Activated CD8-positive, alpha-beta memory T cell treated with anti-CD3 and anti-CD28 coated beads for 24 hours (primary cell): ENCODE data around the gene CHKB.
"Not testable (repeated sequence)": the region's sequence is repeated elsewhere in the genome, so short reads cannot be mapped to it uniquely, and the experiment has no call there.

Experiments used
- DNase-seq: peaks from one replicate; pipeline ENCODE4 v3.0.0-alpha.2; 2020

Gene CHKB

DNA sequence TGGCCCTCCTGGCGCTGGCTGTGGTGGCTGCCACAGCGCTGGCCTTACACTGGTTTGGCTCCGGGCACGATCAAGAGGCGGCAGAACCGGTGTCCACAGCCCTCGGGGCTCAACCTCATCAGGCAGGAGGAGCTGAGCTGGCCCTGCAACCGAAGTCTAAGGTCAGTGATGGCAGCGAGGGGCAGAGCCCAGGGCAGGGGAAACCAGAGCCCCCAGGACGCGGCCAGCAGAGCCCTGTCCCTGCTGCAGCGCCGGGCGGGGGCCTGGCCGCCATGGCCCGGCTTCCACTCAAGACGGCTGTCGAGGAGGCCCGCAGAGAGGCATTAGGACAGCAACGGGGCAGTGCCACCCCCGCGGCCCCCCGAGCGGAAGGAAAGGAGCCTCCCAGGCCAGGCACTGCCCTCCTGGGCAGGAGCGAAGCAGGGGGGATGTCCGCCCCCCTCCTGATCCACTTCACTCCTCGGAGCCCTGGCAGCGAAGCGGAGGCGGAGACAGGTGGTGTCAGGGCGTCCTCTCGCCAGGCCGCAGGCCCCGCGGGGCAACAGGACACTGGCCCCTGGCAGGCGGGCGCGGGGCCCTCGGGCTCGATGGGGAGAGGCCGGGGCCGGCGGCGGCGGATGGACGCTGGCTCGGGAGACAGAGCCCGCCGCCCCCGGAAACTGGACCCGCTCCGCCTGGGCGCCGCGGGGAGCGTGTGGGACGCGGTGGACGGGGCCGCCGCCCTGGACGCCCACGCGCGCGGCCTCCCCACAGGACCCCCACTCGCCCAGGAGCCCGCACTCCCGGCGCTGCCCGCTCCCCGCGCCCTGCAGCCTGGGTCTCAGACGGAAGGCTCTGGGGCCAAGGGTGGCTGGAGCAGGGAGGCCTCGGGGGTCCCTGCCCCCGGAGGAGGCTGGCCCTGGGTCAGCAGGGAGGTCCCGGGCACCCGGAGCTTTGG lies 36.1 kb downstream of the CHKB start:
- DNase-seq = no peak

DNA sequence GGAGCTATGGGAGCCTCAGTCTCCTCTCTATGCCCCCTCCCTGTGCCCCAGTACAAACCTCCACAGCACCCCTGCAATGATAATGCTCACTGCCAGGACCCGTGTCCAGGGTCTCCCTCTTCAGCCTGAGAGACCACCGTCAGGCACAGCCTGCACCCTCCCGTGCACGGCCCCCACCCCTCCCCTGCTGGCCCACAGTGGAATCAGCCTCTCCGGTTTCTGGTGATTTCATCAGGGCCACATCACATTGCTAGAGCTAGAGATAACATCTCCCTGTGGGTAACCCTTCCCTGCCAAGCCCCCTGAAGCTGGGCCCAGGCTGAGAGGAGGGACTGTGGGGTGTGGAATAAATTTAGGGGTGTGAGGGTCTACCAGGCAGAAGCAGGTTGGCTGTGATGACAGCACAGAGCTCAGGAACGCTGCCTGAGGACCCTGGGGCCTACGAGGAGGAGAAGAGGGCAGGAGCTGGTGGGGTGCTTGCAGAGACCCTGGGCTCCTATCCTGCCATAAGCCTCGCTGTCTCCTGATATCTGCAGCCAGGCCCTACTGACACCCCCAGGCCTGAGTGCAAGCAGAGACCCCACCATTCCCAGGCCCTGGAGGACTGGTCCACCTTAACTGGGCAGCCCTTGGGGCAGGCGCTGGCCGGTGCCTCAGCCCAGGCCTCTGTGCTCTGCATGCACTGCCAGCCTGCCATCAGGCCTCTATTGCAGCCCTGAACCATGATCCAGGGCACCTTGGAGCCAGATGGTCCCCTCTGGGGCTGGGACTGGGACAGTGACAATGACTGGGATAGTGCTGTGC lies 36.9 kb downstream of the CHKB start, which contains the start of gene KLHDC7B:
Gene KLHDC7B, plus strand, starts transcription at position 378 of the 804 bp plus-strand sequence. Its CDS starts 345 bp downstream, at position 723.
- DNase-seq = peak; percentile 73

DNA sequence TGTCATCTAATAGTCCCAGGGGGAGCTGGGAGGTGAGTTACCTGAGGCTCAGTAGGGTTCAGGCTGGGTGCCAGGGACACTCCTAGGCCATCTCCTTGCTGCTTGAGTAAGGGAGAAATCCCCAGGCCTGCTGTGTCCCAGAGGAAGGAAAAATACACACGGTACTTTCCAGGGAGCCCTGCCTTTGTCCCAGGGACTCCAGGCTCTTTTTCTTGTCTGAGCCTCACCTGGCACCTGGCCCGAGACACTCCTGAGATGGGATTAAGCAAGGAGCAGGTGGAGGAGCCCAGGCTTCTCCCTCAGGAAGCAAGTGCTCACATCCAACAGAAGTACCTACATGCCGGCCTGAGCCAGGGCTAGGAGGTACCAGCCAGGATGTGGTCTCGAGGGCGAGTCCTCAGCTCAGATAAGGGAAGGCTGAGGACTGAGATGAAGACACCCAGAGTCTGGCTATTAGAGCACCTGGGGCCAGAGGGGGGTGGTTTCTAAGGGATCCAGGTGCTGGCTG lies 37.8 kb downstream of the CHKB start:
- DNase-seq = peak; percentile 71

DNA sequence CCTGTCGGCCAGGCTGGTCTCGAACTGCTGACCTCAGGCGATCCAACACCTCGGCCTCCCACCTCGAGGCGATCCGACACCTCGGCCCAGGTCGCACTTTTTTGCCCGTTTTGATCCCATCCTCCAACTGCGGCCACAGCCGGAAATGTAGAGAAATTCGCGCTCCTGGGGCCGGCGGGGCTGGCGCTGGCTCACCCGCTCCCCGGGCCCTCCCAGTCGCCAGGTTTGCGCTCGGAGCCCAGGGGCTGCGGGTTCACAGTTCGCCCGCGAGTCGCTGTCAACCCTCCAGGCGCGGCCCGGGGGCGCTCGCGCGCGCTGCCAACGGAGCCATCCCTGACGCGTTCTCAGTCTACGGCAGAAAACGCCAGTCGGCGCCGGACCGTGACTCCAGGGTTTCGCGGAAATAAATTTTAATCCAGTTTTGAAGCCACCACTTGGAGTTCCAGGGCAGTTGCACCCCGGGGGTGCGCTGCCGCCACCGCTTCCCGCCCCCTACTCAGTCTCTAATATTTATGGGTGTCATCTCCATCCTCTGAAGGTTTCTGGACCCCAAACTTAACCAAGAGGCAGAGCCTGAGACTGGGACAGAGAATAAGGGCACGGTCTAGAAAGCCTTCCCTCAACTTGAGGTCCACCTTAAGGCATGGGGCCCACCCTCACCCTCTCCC lies 38.4 kb downstream of the CHKB start:
- DNase-seq = peak; percentile 93

- DNase-seq = no peak
Measured at GRCh38 chr22:50542416-50542927, 40.2 kb downstream of the CHKB start.

GRCh38 chr22:50541667-50542026 lies 41.0 kb downstream of the CHKB start:
- not testable (repeated sequence) for DNase-seq

DNA sequence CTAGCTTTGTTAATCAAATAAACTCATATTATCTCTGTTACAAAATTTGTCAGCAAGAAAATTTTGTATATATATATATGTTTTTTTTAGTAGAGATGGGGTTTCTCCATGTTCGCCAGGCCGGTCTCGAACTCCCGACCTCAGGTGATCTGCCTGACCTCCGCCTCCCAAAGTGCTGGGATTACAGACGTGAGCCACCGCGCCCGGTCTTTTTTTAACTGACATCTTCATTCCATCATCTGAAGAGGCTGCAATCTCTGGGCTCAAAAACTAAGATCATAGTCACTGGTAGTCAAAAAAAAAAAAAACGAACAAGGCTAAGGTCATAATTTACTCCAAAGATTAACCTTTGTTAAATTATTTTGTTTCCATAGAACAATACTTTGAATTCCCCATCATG lies 42.3 kb downstream of the CHKB start:
- DNase-seq = no peak

GRCh38 chr22:50537765-50538164 lies 44.9 kb downstream of the CHKB start:
- no peak for DNase-seq

DNA sequence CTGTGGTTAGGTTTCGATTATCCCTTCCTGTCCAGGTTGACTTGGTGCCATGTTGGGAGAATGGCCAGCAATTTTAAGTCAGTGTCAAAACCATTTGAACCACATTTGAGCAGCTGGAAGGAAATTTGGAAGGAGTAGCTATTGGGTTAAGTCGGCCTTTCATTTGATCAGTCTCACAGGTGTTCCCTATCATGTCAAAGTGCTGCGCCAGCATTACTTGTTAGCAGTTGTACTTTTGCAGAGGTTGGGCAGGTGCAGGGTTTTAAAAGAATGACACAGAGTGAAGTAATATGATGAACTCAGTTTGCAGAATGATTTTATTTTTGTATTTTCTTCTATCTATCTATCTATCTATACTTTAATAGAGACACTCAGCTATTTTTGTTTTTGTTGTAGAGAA lies 46.4 kb downstream of the CHKB start:
- no peak for DNase-seq

DNA sequence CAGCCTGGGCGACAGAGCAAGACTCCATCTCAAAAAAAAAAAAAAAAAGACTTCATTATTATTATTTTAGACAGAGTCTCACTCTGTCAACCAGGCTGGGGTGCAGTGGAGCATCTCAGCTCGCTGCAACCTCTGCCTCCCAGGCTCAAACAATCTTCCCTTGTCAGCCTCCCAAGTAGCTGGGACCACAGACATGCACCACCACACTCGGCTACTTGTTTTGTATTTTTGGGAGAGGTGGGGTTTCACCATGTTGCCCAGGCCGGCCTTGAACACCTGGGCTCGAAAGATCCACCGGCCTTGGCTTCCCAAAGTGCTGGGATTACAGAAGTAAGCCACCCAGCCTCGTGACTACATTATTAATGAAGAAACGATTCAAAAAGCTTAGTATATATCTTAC lies 47.5 kb downstream of the CHKB start:
- no peak for DNase-seq

- not testable (repeated sequence) for DNase-seq
Measured at GRCh38 chr22:50533856-50534711, 48.6 kb downstream of the CHKB start.

DNA sequence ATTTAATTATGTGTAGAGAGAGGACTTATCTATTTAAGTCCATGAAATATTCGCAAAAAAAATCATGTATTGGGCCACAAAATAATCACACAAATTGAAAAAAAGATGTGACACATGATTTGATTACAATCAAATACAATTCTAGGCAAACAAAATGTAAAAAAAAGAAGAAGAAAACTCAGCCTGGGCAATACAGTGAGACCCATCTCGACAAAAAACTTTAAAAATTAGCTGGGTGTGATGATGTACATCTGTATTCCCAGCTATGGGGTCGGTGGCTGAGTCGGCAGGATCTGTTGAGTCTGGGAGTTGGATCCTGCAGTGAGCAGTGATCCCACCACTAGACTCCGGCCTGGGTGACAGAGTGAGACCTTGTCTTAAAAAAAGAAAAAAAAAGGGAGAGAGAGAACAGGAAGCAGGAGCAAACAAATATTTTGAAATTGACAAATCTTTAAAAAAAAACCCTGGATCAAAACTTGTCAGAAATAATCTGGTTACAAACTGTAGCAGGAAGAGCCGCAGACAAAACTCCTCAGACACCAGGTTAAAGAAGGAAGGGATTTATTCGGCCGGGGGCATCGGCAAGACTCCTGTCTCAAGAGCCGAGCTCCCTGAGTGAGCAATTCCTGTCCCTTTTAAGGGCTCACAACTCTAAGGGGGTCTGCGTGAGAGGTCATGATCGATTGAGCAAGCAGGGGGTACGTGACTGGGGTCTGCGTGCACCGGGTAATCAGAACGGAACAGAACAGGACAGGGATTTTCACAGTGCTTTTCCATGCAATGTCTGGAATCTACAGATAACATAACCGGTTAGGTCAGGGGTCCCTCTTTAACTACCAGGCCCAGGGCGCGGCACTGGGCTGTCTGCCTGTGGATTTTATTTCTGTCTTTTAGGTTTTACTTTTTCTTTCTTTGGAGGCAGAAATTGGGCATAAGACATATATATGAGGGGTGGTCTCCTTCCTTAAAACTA lies 49.5 kb downstream of the CHKB start:
- no peak for DNase-seq

GRCh38 chr22:50531962-50532674 lies 50.5 kb downstream of the CHKB start:
- no peak for DNase-seq

GRCh38 chr22:50531546-50531961 lies 51.1 kb downstream of the CHKB start:
- DNase-seq = peak; percentile 87

DNA sequence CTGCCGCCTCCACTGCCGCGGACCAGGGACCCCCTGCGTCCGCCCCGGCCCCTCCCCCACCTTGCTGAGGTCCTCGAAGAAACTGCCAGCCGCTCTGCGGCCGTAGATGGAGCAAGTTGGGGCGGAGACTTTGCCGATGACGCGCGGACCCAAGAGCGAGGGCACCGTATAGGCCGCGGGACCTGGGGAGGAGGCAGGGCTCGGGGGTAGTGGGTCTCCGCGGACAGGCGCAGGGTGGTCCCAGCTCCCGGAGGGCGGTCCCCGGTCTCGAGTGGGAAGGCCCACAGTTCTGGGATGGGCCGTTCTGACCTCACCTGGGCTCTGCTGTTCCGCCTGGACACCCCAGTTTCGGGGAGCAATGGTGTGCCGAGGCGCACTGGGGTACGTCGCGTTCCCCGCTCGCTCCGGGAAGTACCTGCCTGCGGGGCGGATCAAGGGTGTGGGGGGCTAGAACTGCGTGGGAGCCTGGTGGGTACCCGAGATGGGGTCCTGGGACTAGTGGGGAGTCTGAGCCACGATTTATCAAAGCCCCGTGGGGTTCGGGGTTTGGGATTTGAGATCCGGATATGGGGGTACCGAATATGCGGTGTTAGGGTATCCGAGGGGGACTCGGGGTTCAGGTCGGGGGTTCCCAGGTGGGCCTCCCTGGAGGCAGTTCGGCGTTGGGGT lies 51.6 kb downstream of the CHKB start:
- peak; percentile 92 for DNase-seq

- no peak for DNase-seq
Measured at GRCh38 chr22:50530580-50530876, 52.1 kb downstream of the CHKB start.

- peak; percentile 89 for DNase-seq
Measured at GRCh38 chr22:50529897-50530579, 52.6 kb downstream of the CHKB start, which contains the start of gene TYMP. TYMP (minus strand) TSS chr22:50530012; CDS start chr22:50529709, 303 bp downstream.

DNA sequence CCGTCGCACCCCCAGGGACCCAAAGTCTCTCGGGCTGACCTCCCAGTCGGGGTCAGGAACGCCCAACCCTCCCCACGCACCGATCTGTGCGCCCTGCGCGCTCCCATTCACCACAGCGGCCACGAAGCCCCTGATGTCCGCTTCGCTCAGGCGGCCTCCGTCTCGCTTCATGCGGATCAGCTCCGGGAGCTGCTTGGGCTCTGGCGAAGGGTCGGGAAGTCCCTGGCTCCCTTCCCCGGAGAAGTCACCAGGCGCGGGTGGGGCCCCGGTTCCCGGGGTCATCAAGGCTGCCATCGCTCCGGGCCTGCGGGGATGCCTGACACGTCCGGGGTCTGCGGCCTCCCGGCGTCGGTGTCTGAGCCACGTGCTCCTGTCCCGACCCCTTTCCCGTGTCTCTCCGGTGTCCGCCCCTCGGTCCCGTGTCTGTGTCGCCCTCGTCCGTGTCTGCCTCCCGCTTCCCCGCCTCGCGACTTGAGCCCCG lies 53.2 kb downstream of the CHKB start:
- no peak for DNase-seq
